ES-I3 (cell line): ENCODE results near the gene LRMDA.

Experiments used
- H3K36me3 ChIP-seq: 2 replicates; pipeline ENCODE4 v1.6.1; 2013; ENCODE audit warnings: mild to moderate bottlenecking, low read length, control low read depth, moderate library complexity; ENCODE audit not compliant: insufficient read depth
- H3K4me1 ChIP-seq: 2 replicates; pipeline ENCODE4 v1.6.1; 2013; ENCODE audit warnings: mild to moderate bottlenecking, control low read depth, low read length; ENCODE audit not compliant: insufficient read depth
- H3K9ac ChIP-seq: 2 replicates; pipeline ENCODE4 v1.6.1; 2013; ENCODE audit warnings: low read depth, mild to moderate bottlenecking, low read length, moderate library complexity
- H3K9me3 ChIP-seq: 2 replicates; pipeline ENCODE4 v1.6.1; 2013; ENCODE audit warnings: mild to moderate bottlenecking, low read length, moderate library complexity; ENCODE audit not compliant: control insufficient read depth, insufficient read depth

The LRMDA gene

GRCh38 chr10:75950307-75950706 lies 518.9 kb downstream of the LRMDA start:
- Histone ChIP-seq H3K9me3 (no peaks in the 10 kb centered on the region), H3K4me1 (no peaks in the 10 kb centered on the region), H3K9ac (no peak overlapping the region), H3K36me3 (no peaks in the 10 kb centered on the region)

DNA sequence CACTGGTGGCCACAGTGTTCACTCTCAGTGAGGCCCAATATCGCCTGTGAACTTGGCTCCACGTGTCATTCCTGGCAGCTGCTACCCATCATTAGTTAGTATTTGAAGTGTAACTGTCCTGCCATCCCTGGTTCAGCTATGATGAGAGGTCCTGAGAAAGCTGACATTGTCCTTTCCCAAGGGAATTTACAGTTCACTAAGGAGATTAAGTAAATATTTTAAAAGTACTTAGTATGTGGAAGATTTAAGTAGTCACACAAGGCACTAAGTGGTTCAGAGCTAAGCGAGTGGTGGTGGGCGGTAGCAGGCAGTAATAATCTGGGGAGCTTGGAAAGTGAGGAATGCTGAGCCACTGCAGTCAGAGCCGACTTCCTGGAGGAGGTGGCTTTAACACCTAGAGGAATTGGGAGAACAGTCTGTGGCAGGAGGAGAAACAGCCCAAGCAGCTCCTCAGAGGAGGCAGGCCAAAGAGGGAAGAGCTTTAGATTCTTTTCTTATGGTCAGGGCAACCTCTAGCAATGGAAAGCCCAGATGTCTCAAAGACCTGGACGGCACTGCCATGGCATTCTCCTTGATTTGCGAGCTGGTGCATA lies 519.7 kb downstream of the LRMDA start:
- Histone ChIP-seq H3K4me1 (no peaks in the 10 kb centered on the region), H3K9ac (no peak overlapping the region)

GRCh38 chr10:75951627-75952026 lies 520.2 kb downstream of the LRMDA start:
- H3K9me3 ChIP-seq, result no peaks in the 10 kb centered on the region
- H3K36me3 ChIP-seq, result no peaks in the 10 kb centered on the region
- no peaks in the 10 kb centered on the region for H3K4me1 ChIP-seq
- H3K9ac ChIP-seq, result no peak overlapping the region

More for the DNA sequence above, 519.7 kb downstream of the LRMDA start:
- no peaks in the 10 kb centered on the region for H3K9me3 ChIP-seq
- no peaks in the 10 kb centered on the region for H3K36me3 ChIP-seq

- H3K4me1 ChIP-seq, result no peaks in the 10 kb centered on the region
Measured at GRCh38 chr10:75952093-75952492, 520.7 kb downstream of the LRMDA start.

DNA sequence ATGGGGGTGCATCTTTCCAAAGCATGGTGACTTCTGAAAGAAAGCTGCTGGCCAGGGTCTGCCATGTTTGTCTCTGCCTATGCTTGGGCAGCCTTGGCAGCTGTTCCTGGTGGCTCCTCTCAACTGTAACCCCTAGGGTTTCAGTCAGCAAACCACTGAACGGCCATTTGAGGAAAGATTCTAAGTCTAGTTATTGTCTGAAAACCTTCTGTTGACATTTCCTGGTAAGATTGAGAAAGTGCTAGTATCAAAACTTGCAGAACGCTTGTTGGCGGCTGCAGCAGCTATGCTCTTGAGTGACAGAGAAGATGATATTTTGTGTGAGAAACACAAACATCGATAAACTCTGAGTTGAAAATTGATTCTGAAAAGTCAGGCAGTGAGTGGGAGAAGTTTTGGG lies 523.1 kb downstream of the LRMDA start:
- Histone ChIP-seq H3K36me3 (no peaks in the 10 kb centered on the region), H3K9ac (no peak overlapping the region), H3K4me1 (no peaks in the 10 kb centered on the region), H3K9me3 (no peaks in the 10 kb centered on the region)

More at GRCh38 chr10:75952093-75952492, 520.7 kb downstream of the LRMDA start:
- no peaks in the 10 kb centered on the region for H3K9me3 ChIP-seq
- H3K9ac ChIP-seq, result no peak overlapping the region
- no peaks in the 10 kb centered on the region for H3K36me3 ChIP-seq

GRCh38 chr10:75955973-75956502 lies 524.6 kb downstream of the LRMDA start:
- Histone ChIP-seq H3K36me3 (no peaks in the 10 kb centered on the region), H3K9me3 (no peaks in the 10 kb centered on the region), H3K9ac (no peak overlapping the region), H3K4me1 (no peaks in the 10 kb centered on the region)

DNA sequence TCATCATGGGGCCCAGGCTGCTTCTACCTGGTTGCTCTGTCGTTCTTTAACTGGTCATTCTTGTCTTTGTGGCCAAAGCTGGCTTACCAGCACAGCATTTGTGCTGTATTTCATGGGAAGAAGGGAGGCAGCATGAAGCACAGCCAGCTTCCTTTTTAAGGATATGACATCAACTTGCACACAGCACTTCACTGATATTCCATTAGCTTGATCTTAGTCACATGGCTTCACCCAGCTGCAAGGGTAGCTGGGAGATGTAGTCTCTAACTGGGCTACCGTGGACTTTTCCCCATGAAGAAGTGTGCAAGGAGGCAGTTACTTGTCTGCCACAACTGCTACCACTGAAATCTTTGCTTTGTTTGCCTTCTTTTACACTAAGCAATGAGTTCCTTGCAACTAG lies 525.2 kb downstream of the LRMDA start:
- H3K9ac ChIP-seq, result no peak overlapping the region
- H3K4me1 ChIP-seq, result no peaks in the 10 kb centered on the region
- H3K36me3 ChIP-seq, result no peaks in the 10 kb centered on the region
- H3K9me3 ChIP-seq, result no peaks in the 10 kb centered on the region

DNA sequence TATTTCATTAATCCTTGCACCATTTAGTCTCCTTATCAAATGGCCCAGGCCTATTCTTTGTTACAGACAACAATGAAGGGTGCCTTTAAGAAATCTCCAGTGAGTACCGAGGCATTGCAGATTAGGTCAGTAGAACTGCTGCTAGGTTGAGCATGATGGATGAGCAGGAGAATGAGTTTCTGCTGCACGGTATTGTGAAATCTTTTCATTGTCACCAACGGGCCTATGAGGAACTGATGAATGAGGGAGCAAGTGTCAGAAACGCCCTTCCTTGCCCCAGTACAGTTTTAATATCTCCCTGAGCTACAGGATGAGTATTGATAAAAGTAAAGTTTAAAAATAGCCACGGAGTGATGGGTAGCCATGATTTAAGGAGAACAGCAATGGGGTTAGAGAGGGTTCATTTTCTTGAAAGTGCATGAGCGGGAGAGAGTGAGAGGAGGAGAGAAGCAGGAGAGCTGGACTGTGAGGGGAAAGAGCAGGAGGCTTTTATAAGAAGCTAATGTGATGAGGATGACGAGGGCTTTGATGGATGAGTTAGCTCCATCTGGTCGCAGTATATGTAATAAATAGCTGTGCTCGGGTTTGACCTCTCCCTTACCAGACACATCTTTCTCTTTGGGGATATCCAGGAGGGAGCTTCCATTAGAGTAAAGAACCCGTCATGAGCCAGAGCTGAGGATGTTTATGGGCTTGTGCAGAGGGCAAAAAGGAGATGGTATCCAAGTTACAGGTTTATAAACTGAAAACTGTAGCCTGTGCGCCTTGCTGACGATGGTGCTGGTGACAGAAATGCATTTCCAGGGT lies 526.1 kb downstream of the LRMDA start:
- H3K4me1 ChIP-seq, result no peaks in the 10 kb centered on the region
- no peak overlapping the region for H3K9ac ChIP-seq
- no peaks in the 10 kb centered on the region for H3K36me3 ChIP-seq
- no peaks in the 10 kb centered on the region for H3K9me3 ChIP-seq

DNA sequence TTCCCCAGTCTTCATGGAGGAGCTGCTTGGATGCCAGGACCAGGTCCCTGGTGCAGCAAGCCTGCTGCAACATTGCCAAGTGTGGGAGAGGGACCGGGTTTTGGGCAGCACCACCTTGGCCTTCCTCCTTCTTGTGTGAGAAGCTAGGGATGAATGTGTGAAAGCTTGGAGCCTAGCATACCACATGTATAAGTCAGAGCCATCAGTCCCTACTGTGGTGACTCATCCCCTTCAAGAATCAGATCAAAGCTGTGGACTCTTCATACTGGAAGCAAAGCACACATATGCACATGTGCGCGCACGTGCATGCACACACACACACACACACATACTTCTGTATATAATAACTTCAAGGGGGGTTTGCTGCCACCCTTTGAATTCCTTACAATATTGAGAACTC lies 527.8 kb downstream of the LRMDA start:
- Histone ChIP-seq H3K36me3 (no peaks in the 10 kb centered on the region), H3K9ac (no peak overlapping the region), H3K4me1 (no peaks in the 10 kb centered on the region), H3K9me3 (no peaks in the 10 kb centered on the region)

DNA sequence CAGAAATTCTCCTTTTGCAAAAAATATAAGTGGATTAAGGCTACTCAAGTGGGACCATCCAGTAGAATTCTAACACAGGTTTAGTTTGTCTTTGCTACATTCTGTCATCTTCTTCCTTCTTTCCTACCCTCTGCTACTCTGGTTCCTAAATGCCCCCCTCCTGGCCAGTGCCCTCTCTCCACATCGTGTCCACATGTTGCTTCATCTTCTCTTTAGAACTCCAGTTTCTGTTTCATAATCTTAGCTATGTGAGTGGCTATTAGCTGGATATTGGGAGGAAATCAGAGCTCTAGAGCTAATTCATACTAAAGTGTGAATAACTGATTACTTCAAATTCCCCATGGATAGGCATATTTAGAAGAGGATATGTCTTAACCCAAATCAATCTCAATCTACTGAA lies 528.5 kb downstream of the LRMDA start:
- Histone ChIP-seq H3K9me3 (no peaks in the 10 kb centered on the region), H3K4me1 (no peaks in the 10 kb centered on the region), H3K36me3 (no peaks in the 10 kb centered on the region), H3K9ac (no peak overlapping the region)

DNA sequence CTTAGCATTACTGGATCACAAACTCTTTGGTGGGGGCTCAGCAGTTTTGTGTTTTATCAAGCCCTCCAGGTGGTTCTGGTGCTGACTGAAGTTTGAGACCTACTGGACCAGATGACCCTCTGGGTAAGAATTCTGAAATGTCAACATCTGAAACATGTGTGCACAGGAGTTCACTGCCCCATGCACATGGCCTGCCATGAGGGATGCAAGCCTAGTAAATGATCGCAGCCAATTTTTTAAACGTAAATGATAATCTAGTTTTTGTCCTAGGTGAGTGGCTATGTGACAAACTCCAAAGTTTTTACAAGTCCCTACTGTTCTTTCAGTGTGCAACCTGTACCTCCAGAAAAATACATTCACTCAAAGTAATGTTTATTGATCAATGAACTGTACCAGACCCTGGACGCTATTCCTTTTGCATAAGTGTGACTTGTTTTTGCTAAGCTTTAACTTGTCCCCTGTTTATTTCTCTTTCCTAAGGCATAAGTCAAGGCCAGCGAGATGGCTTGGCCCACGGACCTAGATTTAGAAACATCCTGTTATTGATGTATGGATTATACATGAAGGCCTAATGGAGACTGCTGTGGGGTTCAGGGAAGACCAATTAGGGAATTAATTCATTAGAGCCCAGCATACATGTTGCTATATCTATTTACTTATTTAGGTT lies 531.1 kb downstream of the LRMDA start:
- Histone ChIP-seq H3K4me1 (no peaks in the 10 kb centered on the region), H3K36me3 (no peaks in the 10 kb centered on the region), H3K9ac (no peak overlapping the region), H3K9me3 (no peaks in the 10 kb centered on the region)

- Histone ChIP-seq H3K9ac (no peak overlapping the region), H3K4me1 (peaks cover 5% of the 10 kb centered on the region; the same call in 1 of the 2 replicates), H3K9me3 (no peaks in the 10 kb centered on the region), H3K36me3 (no peaks in the 10 kb centered on the region)
Measured at GRCh38 chr10:75967491-75967890, 536.1 kb downstream of the LRMDA start.

- Histone ChIP-seq H3K4me1 (peaks cover 5% of the 10 kb centered on the region; the same call in 1 of the 2 replicates), H3K9me3 (no peaks in the 10 kb centered on the region), H3K9ac (no peak overlapping the region), H3K36me3 (no peaks in the 10 kb centered on the region)
Measured at GRCh38 chr10:75969031-75969430, 537.6 kb downstream of the LRMDA start.

DNA sequence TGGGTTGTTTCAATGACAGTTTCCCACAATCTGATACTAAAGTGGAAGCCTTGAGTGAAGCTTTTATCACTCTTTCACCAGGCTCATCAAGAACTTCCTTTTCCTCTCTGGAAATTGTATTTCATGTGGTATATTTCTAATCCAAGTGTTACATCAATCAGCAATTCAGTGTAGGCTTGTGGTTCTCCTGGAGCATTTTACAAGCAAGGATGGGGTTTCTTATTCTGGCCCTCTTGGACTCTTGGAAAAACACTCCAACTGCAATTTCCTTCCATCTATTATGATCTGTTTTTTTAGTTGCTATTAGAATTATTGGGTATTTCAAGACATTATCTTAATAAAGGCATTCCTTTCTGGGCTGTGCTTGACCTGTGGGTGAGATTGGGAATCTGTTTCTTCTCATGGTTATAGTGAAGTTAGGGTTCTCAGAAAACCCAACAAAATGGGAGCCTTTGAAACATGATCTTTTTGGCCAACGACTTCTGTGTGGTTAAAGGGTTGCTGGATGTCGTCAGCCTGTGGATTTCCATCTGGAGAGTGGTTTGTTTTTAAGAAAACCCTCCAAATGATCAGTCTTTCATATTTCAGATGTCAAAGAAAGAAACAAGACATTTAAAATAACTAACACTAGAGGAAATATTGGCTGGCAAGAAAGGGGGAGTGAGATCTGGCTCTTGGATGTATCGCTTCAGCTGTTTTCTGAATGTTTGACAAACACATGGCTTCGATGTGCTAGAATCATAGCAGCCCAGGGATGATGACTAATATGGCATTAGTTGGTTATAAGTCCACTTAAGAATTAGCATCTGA lies 540.2 kb downstream of the LRMDA start:
- Histone ChIP-seq H3K4me1 (peaks cover 5% of the 10 kb centered on the region; the same call in 1 of the 2 replicates), H3K9ac (no peak overlapping the region), H3K9me3 (no peaks in the 10 kb centered on the region), H3K36me3 (no peaks in the 10 kb centered on the region)
